Measurements from ENCODE around the gene YEATS2. TPM values are rescaled to one million over a fixed set of nuclear protein-coding genes. Genes with fewer than 3 reads are reported as not detected.

Gene YEATS2
- total RNA-seq, 1 experiment from 2014 or later, result 33.8 TPM

DNA sequence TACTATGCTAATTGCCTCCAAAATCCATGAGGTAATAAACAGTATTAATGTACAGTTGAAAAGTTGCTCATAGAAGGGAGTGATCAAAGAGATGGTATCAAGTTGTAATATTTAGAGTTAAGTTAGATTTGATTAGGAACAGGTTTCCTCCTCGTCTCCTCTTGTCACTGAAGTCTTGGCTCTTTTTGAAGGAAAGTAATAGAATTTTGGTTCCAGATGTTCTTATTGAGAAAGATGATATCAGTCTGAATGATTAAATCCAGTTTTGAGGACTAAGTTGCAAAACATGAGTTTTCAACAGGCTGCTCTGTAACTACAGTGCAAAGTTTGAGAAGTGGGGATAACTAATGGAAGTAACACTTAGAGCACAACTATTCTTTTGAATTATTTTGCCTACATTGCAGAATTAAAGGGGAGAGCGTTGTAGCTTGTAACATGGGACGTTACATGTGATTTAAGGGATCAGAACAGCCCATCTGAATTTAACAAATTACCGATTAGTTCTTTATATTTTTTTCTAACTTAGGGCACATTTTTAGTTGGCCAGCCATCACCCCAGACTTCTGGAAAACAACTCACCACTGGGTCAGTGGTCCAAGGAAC lies 79.5 kb downstream of the YEATS2 start:
- Histone ChIP-seq H3K4me1 (ENCODE audit: control insufficient read depth, insufficient read depth, low read length) (no peaks in the 10 kb centered on the region), H3K9me3 (ENCODE audit: control insufficient read depth, insufficient read depth, low read depth, low read length) (no peaks in the 10 kb centered on the region), H3K36me3 (ENCODE audit: control insufficient read depth, insufficient read depth, low read length) (peaks cover 35% of the 10 kb centered on the region), H3K4me3 (ENCODE audit: low read depth in 2 of 2, low read length in 2 of 2) (no peak overlapping the region), H3K27ac (ENCODE audit: low read length) (no peak overlapping the region), H3K27me3 (ENCODE audit: control insufficient read depth, insufficient read depth, low read length) (no peaks in the 10 kb centered on the region)
- TF ChIP-seq TCF7L2 (IDR thresholded peaks at IDR 0.05; ENCODE audit: low read depth, low read length), result no peak
- TF ChIP-seq REST (IDR thresholded peaks at IDR 0.05; ENCODE audit: insufficient read depth in 1 of 2, low read depth in 2 of 2, low read length in 1 of 2), result no peak
- no peak for TF ChIP-seq POLR2AphosphoS5 (IDR thresholded peaks at IDR 0.05; ENCODE audit: low read depth, low read length)
- TF ChIP-seq CTCF (IDR thresholded peaks at IDR 0.05), result no peak
- TF ChIP-seq SIN3A (IDR thresholded peaks at IDR 0.05; ENCODE audit: borderline replicate concordance, insufficient read depth, low read depth, low read length), result no peak
- DNase-seq (ENCODE audit: low read depth, low spot score) (no peak), ATAC-seq (no peak)
- intact Hi-C loops (cut with micrococcal nuclease; ENCODE audit: unreplicated experiment), result no loop called here
- ChIA-PET CTCF (no interaction called here), POLR2A (no interaction called here)
- in situ Hi-C loops (cut with HindIII; ENCODE audit: low pct_unique_long_range_greater_than_20kb, low sequenced_read_pairs), result no loop called here
- no TSS peak for BruUV-seq (replicated peaks)

DNA sequence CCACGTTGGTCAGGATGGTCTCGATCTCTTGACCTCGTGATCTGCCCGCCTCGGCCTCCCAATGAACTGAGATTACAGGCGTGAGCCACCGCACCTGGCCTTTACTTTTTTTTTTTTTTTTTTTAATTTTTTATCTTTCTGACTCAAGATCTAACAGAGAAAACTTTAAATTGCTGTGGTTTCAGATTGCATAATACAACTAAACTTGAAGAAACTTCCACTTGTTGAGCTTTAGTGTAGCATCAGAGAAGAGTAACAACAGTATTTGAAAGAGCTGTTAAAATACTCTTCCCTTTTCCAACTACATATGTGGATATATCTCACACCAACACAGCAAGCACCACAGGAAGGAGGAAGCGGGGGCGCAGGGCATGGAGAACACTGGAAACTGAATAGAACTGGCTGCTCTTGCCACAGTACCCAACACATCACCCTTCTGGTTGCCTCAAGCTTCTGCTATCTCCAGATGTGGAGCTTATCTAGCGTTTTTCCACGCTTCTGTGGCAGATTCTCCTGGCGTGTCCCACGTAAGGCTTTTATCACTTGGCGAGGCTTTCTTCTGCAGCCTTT lies 82.4 kb downstream of the YEATS2 start:
- in situ Hi-C loops (cut with HindIII; ENCODE audit: low pct_unique_long_range_greater_than_20kb, low sequenced_read_pairs) (no loop called here), intact Hi-C loops (cut with micrococcal nuclease; ENCODE audit: unreplicated experiment) (no loop called here)
- TF ChIP-seq REST (IDR thresholded peaks at IDR 0.05; ENCODE audit: insufficient read depth in 1 of 2, low read depth in 2 of 2, low read length in 1 of 2), result no peak
- TF ChIP-seq TCF7L2 (IDR thresholded peaks at IDR 0.05; ENCODE audit: low read depth, low read length), result no peak
- Histone ChIP-seq H3K4me1 (ENCODE audit: control insufficient read depth, insufficient read depth, low read length) (no peaks in the 10 kb centered on the region), H3K4me3 (ENCODE audit: low read depth in 2 of 2, low read length in 2 of 2) (no peak overlapping the region), H3K9me3 (ENCODE audit: control insufficient read depth, insufficient read depth, low read depth, low read length) (no peaks in the 10 kb centered on the region), H3K27ac (ENCODE audit: low read length) (no peak overlapping the region), H3K27me3 (ENCODE audit: control insufficient read depth, insufficient read depth, low read length) (no peaks in the 10 kb centered on the region), H3K36me3 (ENCODE audit: control insufficient read depth, insufficient read depth, low read length) (peaks cover 19% of the 10 kb centered on the region)
- ChIA-PET CTCF (interaction anchor here (0.5 kb wide), 1 partner anchor 1002 kb away, joined by 3 read pairs; no protein-coding TSS in a partner anchor), POLR2A (no interaction called here)
- no TSS peak for BruUV-seq (replicated peaks)
- no peak for DNase-seq (ENCODE audit: low read depth, low spot score)
- no peak for ATAC-seq

All from Panc1 (cell line).